GM12891 (cell line): Measurements from ENCODE around the gene TRAPPC11.

Experiments
- DNase-seq: peaks from one replicate; pipeline ENCODE4 v3.0.0; 2011; ENCODE audit warnings: low spot score; ENCODE audit not compliant: insufficient read length
- FAIRE-seq: peaks from 2 replicates; lab custom pipeline; 2011; peaks lifted over from hg19 to GRCh38; lab: Jason Lieb, UNC
- PAX5 ChIP-seq: IDR thresholded peaks from 2 replicates; pipeline ENCODE4 v1.6.1; 2011; ENCODE audit warnings: low read length, moderate library complexity, mild to moderate bottlenecking; ENCODE audit not compliant: insufficient read depth, severe bottlenecking
- POLR2A ChIP-seq: IDR thresholded peaks from 2 replicates; pipeline ENCODE4 v1.6.1; 2011; ENCODE audit warnings: low read depth, low read length, control low read depth
- POLR2AphosphoS5 ChIP-seq: IDR thresholded peaks from 2 replicates; pipeline ENCODE4 v1.6.1; 2011; ENCODE audit warnings: low read depth, low read length, control low read depth
- POU2F2 ChIP-seq: IDR thresholded peaks from 2 replicates; pipeline ENCODE4 v1.6.1; 2011; ENCODE audit warnings: low read depth, mild to moderate bottlenecking, control low read depth, low read length, moderate library complexity
- SPI1 ChIP-seq: IDR thresholded peaks from 2 replicates; pipeline ENCODE4 v1.6.1; 2011; ENCODE audit warnings: low read depth, low read length, control low read depth
- TAF1 ChIP-seq: IDR thresholded peaks from 2 replicates; pipeline ENCODE4 v1.6.1; 2011; ENCODE audit warnings: low read depth, low read length, control low read depth

Gene TRAPPC11

GRCh38 chr4:183670960-183671555 lies 12.0 kb downstream of the TRAPPC11 start:
- no peak for TF ChIP-seq TAF1
- no peak for TF ChIP-seq SPI1
- TF ChIP-seq POU2F2, result no peak
- FAIRE-seq (no peak), DNase-seq (no peak)

- TF ChIP-seq TAF1 (no peak), PAX5 (no peak), POLR2AphosphoS5 (no peak), SPI1 (no peak), POLR2A (no peak), POU2F2 (no peak)
- FAIRE-seq, result no peak
- no peak for DNase-seq
These were observed 15.1 kb downstream of the TRAPPC11 start for GRCh38 chr4:183674153-183674552.

DNA sequence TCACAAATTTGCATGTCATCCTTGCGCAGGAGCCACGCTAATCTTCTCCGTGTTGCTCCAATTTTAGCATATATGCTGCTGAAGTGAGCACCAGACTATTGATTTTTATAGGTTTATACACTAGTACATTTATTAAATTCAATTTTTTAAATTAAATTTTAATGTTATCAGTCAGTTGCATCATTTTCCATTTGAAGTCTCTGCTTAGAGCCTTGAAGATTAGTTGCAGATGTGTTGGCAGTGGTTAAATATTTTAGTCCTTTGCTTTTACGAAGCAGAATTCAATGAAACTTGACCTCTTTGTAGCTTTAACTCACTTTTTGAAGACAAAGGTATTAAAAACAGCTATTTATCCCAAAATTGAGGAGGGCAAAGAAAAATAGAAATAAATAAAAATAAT lies 16.5 kb downstream of the TRAPPC11 start:
- DNase-seq (no peak), FAIRE-seq (no peak)
- TF ChIP-seq POLR2A (no peak), PAX5 (no peak), POU2F2 (no peak), TAF1 (no peak), SPI1 (no peak), POLR2AphosphoS5 (no peak)

- TF ChIP-seq POLR2A (no peak), TAF1 (no peak), SPI1 (no peak), POU2F2 (no peak), POLR2AphosphoS5 (no peak), PAX5 (no peak)
- DNase-seq (no peak), FAIRE-seq (no peak)
These were observed 22.0 kb downstream of the TRAPPC11 start for GRCh38 chr4:183681119-183681518.

- DNase-seq (no peak), FAIRE-seq (no peak)
- TF ChIP-seq TAF1 (no peak), POU2F2 (no peak), PAX5 (no peak), POLR2AphosphoS5 (no peak), SPI1 (no peak), POLR2A (no peak)
These were observed 27.4 kb downstream of the TRAPPC11 start for GRCh38 chr4:183686461-183686860.

GRCh38 chr4:183688216-183688615 lies 29.1 kb downstream of the TRAPPC11 start:
- DNase-seq (no peak), FAIRE-seq (no peak)
- TF ChIP-seq SPI1 (no peak), TAF1 (no peak), POU2F2 (no peak), PAX5 (no peak), POLR2AphosphoS5 (no peak), POLR2A (no peak)

DNA sequence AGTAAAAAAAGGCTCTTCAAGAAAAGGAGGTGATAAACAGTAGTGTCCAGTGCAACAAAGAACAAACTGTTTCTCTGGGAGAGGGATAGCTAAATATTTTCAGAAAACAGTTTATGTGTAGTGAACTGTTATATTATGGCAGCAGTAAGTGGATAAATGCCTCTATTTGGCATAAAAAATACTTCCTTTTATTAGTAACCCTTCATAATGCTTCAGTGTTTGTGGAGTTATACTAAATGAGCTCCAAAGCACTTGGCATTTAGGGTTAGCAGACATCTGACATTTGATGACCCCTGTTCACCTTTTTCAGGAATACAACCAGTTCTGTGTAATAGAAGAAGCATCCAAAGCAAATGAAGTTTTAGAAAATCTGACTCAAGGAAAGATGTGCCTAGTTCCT lies 31.9 kb downstream of the TRAPPC11 start:
- no peak for DNase-seq
- TF ChIP-seq SPI1 (no peak), POLR2AphosphoS5 (no peak), PAX5 (no peak), TAF1 (no peak), POLR2A (no peak), POU2F2 (no peak)
- no peak for FAIRE-seq

- peak; percentile 47 for FAIRE-seq
- no peak for DNase-seq
- TF ChIP-seq POU2F2 (no peak), TAF1 (no peak)
These were observed 32.8 kb downstream of the TRAPPC11 start for GRCh38 chr4:183691897-183692296.

- DNase-seq, result no peak
- FAIRE-seq, result no peak
- TF ChIP-seq POLR2A (no peak), POLR2AphosphoS5 (no peak), PAX5 (no peak), SPI1 (no peak), POU2F2 (no peak), TAF1 (no peak)
These were observed 39.8 kb downstream of the TRAPPC11 start for GRCh38 chr4:183698909-183699308.

- TF ChIP-seq PAX5, result no peak
- TF ChIP-seq SPI1, result no peak
- TF ChIP-seq POU2F2, result no peak
- no peak for TF ChIP-seq POLR2AphosphoS5
- TF ChIP-seq TAF1, result no peak
- TF ChIP-seq POLR2A, result no peak
- FAIRE-seq (no peak), DNase-seq (no peak)
These were observed 41.3 kb downstream of the TRAPPC11 start for GRCh38 chr4:183700407-183700806.
